ENCODE results near the gene MGP. TPM values are rescaled to one million over a fixed set of nuclear protein-coding genes. Genes with fewer than 3 reads are reported as not detected.

MGP gene
- polyA plus RNA-seq, 1 of the 3 experiments (the other 2 are of a cell fraction) = 76.2 TPM

DNA sequence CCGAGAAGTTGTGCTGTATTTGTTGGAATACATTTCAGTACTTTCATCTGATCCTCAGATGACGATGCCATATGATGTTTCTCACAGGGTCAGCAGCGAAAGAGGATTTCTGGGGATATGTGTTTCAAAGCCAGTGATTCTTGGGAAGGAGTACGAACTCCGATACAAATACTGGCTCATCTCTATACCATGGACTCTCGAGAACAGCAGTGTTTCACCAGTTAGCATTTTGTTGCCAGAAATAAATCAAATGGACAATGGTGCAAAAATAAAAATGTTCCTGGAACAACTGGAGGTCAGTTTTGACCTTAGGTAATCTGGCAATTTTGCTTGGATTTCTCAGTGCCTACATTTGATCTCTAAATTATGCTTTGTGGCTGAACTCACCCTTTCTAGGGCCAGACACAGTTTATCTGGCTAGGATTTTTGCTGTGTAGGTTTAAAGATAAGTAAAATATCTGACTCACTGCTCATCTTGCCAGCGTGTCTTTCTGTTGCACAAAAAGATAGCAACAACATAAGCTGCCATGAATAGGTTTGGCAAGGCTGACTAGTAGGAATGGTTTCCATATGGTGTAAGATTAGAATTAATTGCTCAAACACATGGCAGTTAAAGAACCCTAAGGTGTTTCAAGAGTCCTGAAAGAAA lies 11.0 kb upstream of the MGP start:
- Histone ChIP-seq H3K4me1 (ENCODE audit: control insufficient read depth in 1 of 2, insufficient read depth in 2 of 2, low read depth in 1 of 2, low read length in 1 of 2) (peaks cover 4 to 19% of the 10 kb centered on the region in 2 experiments), H3K27ac (ENCODE audit: low read depth in 2 of 2, low read length in 1 of 2) (peak overlapping the region; percentile 12 to 71; a peak in 3 of 4 replicates), H3K9me2 (no peaks in the 10 kb centered on the region), H4K20me1 (ENCODE audit: insufficient read depth) (no peaks in the 10 kb centered on the region), H3K9ac (no peak overlapping the region), H2AFZ (ENCODE audit: low read depth) (no peak overlapping the region; the same call in 1 of the 2 replicates), H3K79me2 (ENCODE audit: insufficient read depth) (no peaks in the 10 kb centered on the region), H3K27me3 (ENCODE audit: insufficient read depth) (no peaks in the 10 kb centered on the region), H3K36me3 (replicated peaks in 1 of 2; ENCODE audit: control insufficient read depth in 1 of 2, insufficient read depth in 2 of 2, low read length in 1 of 2) (no peaks in the 10 kb centered on the region), H3F3A (replicated peaks; ENCODE audit: insufficient read depth) (no peaks in the 10 kb centered on the region), H3K9me3 (no peaks in the 10 kb centered on the region), H3K4me3 (ENCODE audit: low read depth in 2 of 2, low read length in 1 of 2) (no peak overlapping the region), H3K4me2 (peak overlapping the region; percentile 1; the same call in 1 of the 2 replicates)
- ChIA-PET CTCF (no interaction called here), POLR2A (no interaction called here)
- TF ChIP-seq TEAD4 (IDR thresholded peaks at IDR 0.05; ENCODE audit: borderline replicate concordance, insufficient read depth) = 0 out of 2 replicates have a peak, but pooled peaks have one; percentile 14
- no peak for TF ChIP-seq MEF2A (IDR thresholded peaks at IDR 0.05; ENCODE audit: borderline replicate concordance, low read depth)
- TF ChIP-seq JUND (IDR thresholded peaks at IDR 0.05) = peak; percentile 46
- TF ChIP-seq GATA2 (CRISPR knock-in tag; IDR thresholded peaks at IDR 0.05) = no peak
- no peak for TF ChIP-seq CHD2 (IDR thresholded peaks at IDR 0.05; ENCODE audit: low read length, partially characterized antibody)
- TF ChIP-seq, protein P1, sequence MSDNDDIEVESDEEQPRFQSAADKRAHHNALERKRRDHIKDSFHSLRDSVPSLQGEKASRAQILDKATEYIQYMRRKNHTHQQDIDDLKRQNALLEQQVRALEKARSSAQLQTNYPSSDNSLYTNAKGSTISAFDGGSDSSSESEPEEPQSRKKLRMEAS (IDR thresholded peaks at IDR 0.05; ENCODE audit: low read depth) = peak; percentile 55; the same call in 1 of the 2 replicates
- TF ChIP-seq NFIC (IDR thresholded peaks at IDR 0.05; ENCODE audit: borderline replicate concordance) = peak; percentile 73; the same call in 1 of the 2 replicates
- peak in 1 of 2 experiments; percentile 47; a peak in 1 of 4 replicates for TF ChIP-seq EP300 (IDR thresholded peaks at IDR 0.05; ENCODE audit: borderline replicate concordance in 1 of 2, low read depth in 1 of 2, low read length in 1 of 2)
- TF ChIP-seq FOSL2 (IDR thresholded peaks at IDR 0.05; ENCODE audit: borderline replicate concordance, low read depth) = peak; percentile 40; the same call in 1 of the 2 replicates
- peak; percentile 87 for TF ChIP-seq TCF12 (IDR thresholded peaks at IDR 0.05)
- TF ChIP-seq RXRA (IDR thresholded peaks at IDR 0.05; ENCODE audit: borderline replicate concordance, low read depth) = peak; percentile 60; the same call in 1 of the 2 replicates
- no peak for DNase-seq
- WGBS (ENCODE audit: low lambda C conversion rate) = 68% methylated on average over 7 of the region's 7 CpGs

DNA sequence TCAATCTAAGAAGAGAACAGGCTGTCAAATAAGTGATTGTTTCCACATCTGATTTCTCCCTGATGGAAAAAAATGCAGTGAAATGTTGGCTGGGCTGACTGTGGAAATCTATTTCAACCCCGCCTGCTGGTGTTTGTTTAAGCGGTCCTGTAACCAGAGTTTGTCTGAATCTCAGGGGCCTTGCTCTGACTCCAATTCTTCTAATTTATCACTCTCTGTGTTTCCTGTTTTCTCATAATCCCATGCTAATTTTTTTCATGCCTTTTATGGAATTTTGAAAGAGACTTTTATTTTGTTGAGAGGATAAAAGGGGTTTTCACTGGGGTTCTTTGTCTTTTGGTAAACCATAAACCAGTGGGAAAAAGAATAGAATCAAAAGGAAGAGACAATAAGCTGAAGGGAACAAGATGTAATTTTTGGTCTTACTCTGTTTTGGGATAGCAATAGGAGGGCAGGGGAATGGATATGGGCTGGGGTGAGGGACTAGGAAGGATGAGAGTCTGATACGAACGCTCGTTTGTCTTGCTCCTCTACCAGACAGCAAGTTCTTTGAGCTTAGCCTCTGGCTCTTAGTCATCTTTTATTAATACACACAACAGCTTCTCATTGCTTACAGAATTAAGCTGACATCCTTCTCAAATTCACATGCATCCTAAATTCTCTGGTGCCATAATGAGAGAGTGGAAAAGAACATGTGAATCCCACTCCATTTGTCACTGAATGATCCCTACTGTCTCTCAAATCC lies 8.0 kb upstream of the MGP start:
- no peaks in the 10 kb centered on the region for H3K79me2 ChIP-seq (ENCODE audit: insufficient read depth)
- no peaks in the 10 kb centered on the region for H3K27me3 ChIP-seq (ENCODE audit: insufficient read depth)
- peak overlapping the region; percentile 34; the same call in 1 of the 2 replicates for H2AFZ ChIP-seq (ENCODE audit: low read depth)
- H3K4me3 ChIP-seq (ENCODE audit: low read depth in 2 of 2, low read length in 1 of 2) = no peak overlapping the region
- H3K27ac ChIP-seq (ENCODE audit: low read depth in 2 of 2, low read length in 1 of 2) = no peak overlapping the region
- H3K4me1 ChIP-seq (ENCODE audit: control insufficient read depth in 1 of 2, insufficient read depth in 2 of 2, low read depth in 1 of 2, low read length in 1 of 2) = peaks cover 4 to 19% of the 10 kb centered on the region in 2 experiments
- H4K20me1 ChIP-seq (ENCODE audit: insufficient read depth) = no peaks in the 10 kb centered on the region
- no peaks in the 10 kb centered on the region for H3K9me3 ChIP-seq
- no peaks in the 10 kb centered on the region for H3K9me2 ChIP-seq
- H3K4me2 ChIP-seq = no peak overlapping the region
- H3K36me3 ChIP-seq (replicated peaks in 1 of 2; ENCODE audit: control insufficient read depth in 1 of 2, insufficient read depth in 2 of 2, low read length in 1 of 2) = no peaks in the 10 kb centered on the region
- 85% methylated on average over 5 of the region's 5 CpGs for WGBS (ENCODE audit: low lambda C conversion rate)
- H3F3A ChIP-seq (replicated peaks; ENCODE audit: insufficient read depth) = no peaks in the 10 kb centered on the region
- ChIA-PET CTCF (interaction anchor here (1.1 to 1.9 kb wide), 2 partner anchors 9 to 46 kb away, joined by 3 to 5 read pairs; no protein-coding TSS in a partner anchor), POLR2A (no interaction called here)
- H3K9ac ChIP-seq = no peak overlapping the region
- DNase-seq = no peak
- no peak for TF ChIP-seq JUND (IDR thresholded peaks at IDR 0.05)
- TF ChIP-seq, protein P2, sequence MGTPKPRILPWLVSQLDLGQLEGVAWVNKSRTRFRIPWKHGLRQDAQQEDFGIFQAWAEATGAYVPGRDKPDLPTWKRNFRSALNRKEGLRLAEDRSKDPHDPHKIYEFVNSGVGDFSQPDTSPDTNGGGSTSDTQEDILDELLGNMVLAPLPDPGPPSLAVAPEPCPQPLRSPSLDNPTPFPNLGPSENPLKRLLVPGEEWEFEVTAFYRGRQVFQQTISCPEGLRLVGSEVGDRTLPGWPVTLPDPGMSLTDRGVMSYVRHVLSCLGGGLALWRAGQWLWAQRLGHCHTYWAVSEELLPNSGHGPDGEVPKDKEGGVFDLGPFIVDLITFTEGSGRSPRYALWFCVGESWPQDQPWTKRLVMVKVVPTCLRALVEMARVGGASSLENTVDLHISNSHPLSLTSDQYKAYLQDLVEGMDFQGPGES (IDR thresholded peaks at IDR 0.05; ENCODE audit: low read depth, low read length) = no peak
- no peak for TF ChIP-seq CHD2 (IDR thresholded peaks at IDR 0.05; ENCODE audit: low read length, partially characterized antibody)
- TF ChIP-seq EP300 (IDR thresholded peaks at IDR 0.05; ENCODE audit: borderline replicate concordance in 1 of 2, low read depth in 1 of 2, low read length in 1 of 2) = no peak
- no peak for TF ChIP-seq TCF12 (IDR thresholded peaks at IDR 0.05)
- TF ChIP-seq RFX5 (IDR thresholded peaks at IDR 0.05; ENCODE audit: low read length) = no peak
- no peak for TF ChIP-seq EZH2phosphoT487 (IDR thresholded peaks at IDR 0.05; ENCODE audit: borderline replicate concordance, low read depth)
- TF ChIP-seq RCOR1 (IDR thresholded peaks at IDR 0.05; ENCODE audit: low read length) = no peak
- TF ChIP-seq, protein P3, sequence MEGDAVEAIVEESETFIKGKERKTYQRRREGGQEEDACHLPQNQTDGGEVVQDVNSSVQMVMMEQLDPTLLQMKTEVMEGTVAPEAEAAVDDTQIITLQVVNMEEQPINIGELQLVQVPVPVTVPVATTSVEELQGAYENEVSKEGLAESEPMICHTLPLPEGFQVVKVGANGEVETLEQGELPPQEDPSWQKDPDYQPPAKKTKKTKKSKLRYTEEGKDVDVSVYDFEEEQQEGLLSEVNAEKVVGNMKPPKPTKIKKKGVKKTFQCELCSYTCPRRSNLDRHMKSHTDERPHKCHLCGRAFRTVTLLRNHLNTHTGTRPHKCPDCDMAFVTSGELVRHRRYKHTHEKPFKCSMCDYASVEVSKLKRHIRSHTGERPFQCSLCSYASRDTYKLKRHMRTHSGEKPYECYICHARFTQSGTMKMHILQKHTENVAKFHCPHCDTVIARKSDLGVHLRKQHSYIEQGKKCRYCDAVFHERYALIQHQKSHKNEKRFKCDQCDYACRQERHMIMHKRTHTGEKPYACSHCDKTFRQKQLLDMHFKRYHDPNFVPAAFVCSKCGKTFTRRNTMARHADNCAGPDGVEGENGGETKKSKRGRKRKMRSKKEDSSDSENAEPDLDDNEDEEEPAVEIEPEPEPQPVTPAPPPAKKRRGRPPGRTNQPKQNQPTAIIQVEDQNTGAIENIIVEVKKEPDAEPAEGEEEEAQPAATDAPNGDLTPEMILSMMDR (IDR thresholded peaks at IDR 0.05) = no peak
- no peak for TF ChIP-seq FOXJ3 (CRISPR knock-in tag; IDR thresholded peaks at IDR 0.05)
- no peak for TF ChIP-seq RAD21 (IDR thresholded peaks at IDR 0.05; ENCODE audit: low read length)

All from SK-N-SH (cell line).